NCI-H446 (cell line): Measurements from ENCODE around the gene STK39.
"Not testable (repeated sequence)": the region's sequence is repeated elsewhere in the genome, so short reads cannot be mapped to it uniquely, and the experiment has no call there.

Experiments
- DNase-seq, 2 experiments: peaks; one replicate each; lab custom pipeline; 2025; lab: John Stamatoyannopoulos, UW

Gene STK39

GRCh38 chr2:168047091-168047690 lies 200.2 kb downstream of the STK39 start:
- no peak for DNase-seq

- DNase-seq, result no peak
These were observed 202.8 kb downstream of the STK39 start for GRCh38 chr2:168044579-168044978.

- no peak for DNase-seq
These were observed 203.2 kb downstream of the STK39 start for GRCh38 chr2:168044176-168044575.

- not testable (repeated sequence) for DNase-seq
These were observed 205.1 kb downstream of the STK39 start for GRCh38 chr2:168042127-168042824.

GRCh38 chr2:168039881-168040280 lies 207.5 kb downstream of the STK39 start:
- no peak for DNase-seq

GRCh38 chr2:168037778-168038177 lies 209.6 kb downstream of the STK39 start:
- DNase-seq, result no peak

- no peak for DNase-seq
These were observed 211.9 kb downstream of the STK39 start for GRCh38 chr2:168035458-168035857.

GRCh38 chr2:168034616-168035015 lies 212.8 kb downstream of the STK39 start:
- no peak for DNase-seq

- no peak for DNase-seq
These were observed 213.4 kb downstream of the STK39 start for GRCh38 chr2:168033966-168034365.

- no peak for DNase-seq
These were observed 215.3 kb downstream of the STK39 start for GRCh38 chr2:168032091-168032490.

- DNase-seq, result no peak
These were observed 216.4 kb downstream of the STK39 start for GRCh38 chr2:168030862-168031624.

- DNase-seq, result no peak
These were observed 218.3 kb downstream of the STK39 start for GRCh38 chr2:168029071-168029470.

GRCh38 chr2:168028362-168028761 lies 219.0 kb downstream of the STK39 start:
- DNase-seq, result no peak

GRCh38 chr2:168025487-168026202 lies 221.8 kb downstream of the STK39 start:
- DNase-seq, result no peak

- no peak for DNase-seq
These were observed 222.9 kb downstream of the STK39 start for GRCh38 chr2:168024459-168024858.

- no peak for DNase-seq
These were observed 225.4 kb downstream of the STK39 start for GRCh38 chr2:168021800-168022587.

- no peak for DNase-seq
These were observed 232.0 kb downstream of the STK39 start for GRCh38 chr2:168015274-168015953.

GRCh38 chr2:168009900-168010299 lies 237.5 kb downstream of the STK39 start:
- no peak for DNase-seq

- no peak for DNase-seq
These were observed 238.7 kb downstream of the STK39 start for GRCh38 chr2:168008646-168009195.

- DNase-seq, result no peak
These were observed 240.9 kb downstream of the STK39 start for GRCh38 chr2:168006498-168006897.

- no peak for DNase-seq
These were observed 241.8 kb downstream of the STK39 start for GRCh38 chr2:168005586-168005985.
